A549 (cell line): ENCODE data around the gene PLCB4.

Experiments
- CBX2 ChIP-seq: fragments of 200-600 bp; sonication (generic); IDR thresholded peaks from 2 replicates; pipeline ENCODE4 v1.6.1; 2016; ENCODE audit warnings: low read depth, mild to moderate bottlenecking, borderline replicate concordance
- EP300 ChIP-seq, 2 experiments: fragments of >200 bp; sonication (Bioruptor Twin); formaldehyde crosslinking; IDR thresholded peaks; 2 replicates in 1 of 2; 3 replicates in 1 of 2; pipeline ENCODE4 v1.6.1; 2016 to 2017
- ESRRA ChIP-seq: fragments of 150-350 bp; IDR thresholded peaks from 2 replicates; pipeline ENCODE4 v1.6.1; 2014; ENCODE audit warnings: mild to moderate bottlenecking, low read length, borderline replicate concordance
- GATA3 ChIP-seq: IDR thresholded peaks from 2 replicates; pipeline ENCODE4 v1.6.1; 2012; ENCODE audit warnings: borderline replicate concordance
- KDM1A ChIP-seq: fragments of 200-600 bp; sonication (generic); IDR thresholded peaks from 2 replicates; pipeline ENCODE4 v1.6.1; 2016; ENCODE audit warnings: low read depth, mild to moderate bottlenecking
- MAFK ChIP-seq: fragments of 450-650 bp; IDR thresholded peaks from 2 replicates; pipeline ENCODE4 v1.6.1; 2014; ENCODE audit not compliant: partially characterized antibody
- NFE2L2 ChIP-seq: fragments of 150-350 bp; conservative IDR thresholded peaks from 2 replicates; pipeline ENCODE4 v1.6.1; 2014; ENCODE audit warnings: low read length
- POLR2A ChIP-seq: IDR thresholded peaks from 2 replicates; pipeline ENCODE4 v1.6.1; 2012; ENCODE audit warnings: mild to moderate bottlenecking, low read length
- SMC3 ChIP-seq: fragments of >200 bp; sonication (Bioruptor Twin); formaldehyde crosslinking; IDR thresholded peaks from 3 replicates; pipeline ENCODE4 v1.6.1; 2018; ENCODE audit warnings: inconsistent platforms
- SREBF2 ChIP-seq: fragments of 450-650 bp; IDR thresholded peaks from 2 replicates; pipeline ENCODE4 v1.6.1; 2014; ENCODE audit warnings: mild to moderate bottlenecking, moderate library complexity
- TF ChIP-seq, protein P1 (sequence below): fragments of >200 bp; sonication (Bioruptor Twin); formaldehyde crosslinking; IDR thresholded peaks from 3 replicates; pipeline ENCODE4 v1.5.1; 2016
- TF ChIP-seq, protein P2 (sequence below): IDR thresholded peaks from 2 replicates; pipeline ENCODE4 v1.6.1; 2012
- TF ChIP-seq, protein P3 (sequence below): fragments of 450-650 bp; IDR thresholded peaks from 2 replicates; pipeline ENCODE4 v1.6.1; 2014; ENCODE audit warnings: antibody characterized with exemption

DNA sequence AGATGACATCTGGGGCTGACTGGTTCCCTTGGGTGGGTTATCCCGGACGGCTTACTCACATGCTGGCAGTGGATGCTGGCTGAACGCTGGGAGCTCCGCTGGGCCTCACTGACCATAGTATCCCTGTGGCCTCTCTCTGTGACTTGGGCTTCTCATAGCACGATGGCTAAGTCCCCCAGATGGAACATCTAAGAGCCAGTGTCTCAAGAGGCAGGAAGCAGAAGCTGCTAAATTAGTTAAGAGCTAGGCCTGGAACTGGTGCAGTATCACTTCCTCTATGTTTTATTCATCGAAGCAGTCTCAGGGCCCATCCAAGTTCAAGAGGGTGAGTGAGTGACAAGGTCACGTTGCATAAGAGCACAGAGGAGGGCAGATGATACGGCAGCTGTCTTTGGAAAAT lies 329.0 kb downstream of the PLCB4 start:
- no peak for TF ChIP-seq POLR2A
- TF ChIP-seq, protein P1, sequence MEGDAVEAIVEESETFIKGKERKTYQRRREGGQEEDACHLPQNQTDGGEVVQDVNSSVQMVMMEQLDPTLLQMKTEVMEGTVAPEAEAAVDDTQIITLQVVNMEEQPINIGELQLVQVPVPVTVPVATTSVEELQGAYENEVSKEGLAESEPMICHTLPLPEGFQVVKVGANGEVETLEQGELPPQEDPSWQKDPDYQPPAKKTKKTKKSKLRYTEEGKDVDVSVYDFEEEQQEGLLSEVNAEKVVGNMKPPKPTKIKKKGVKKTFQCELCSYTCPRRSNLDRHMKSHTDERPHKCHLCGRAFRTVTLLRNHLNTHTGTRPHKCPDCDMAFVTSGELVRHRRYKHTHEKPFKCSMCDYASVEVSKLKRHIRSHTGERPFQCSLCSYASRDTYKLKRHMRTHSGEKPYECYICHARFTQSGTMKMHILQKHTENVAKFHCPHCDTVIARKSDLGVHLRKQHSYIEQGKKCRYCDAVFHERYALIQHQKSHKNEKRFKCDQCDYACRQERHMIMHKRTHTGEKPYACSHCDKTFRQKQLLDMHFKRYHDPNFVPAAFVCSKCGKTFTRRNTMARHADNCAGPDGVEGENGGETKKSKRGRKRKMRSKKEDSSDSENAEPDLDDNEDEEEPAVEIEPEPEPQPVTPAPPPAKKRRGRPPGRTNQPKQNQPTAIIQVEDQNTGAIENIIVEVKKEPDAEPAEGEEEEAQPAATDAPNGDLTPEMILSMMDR = no peak
- no peak for TF ChIP-seq SREBF2
- TF ChIP-seq KDM1A = no peak
- TF ChIP-seq, protein P2, sequence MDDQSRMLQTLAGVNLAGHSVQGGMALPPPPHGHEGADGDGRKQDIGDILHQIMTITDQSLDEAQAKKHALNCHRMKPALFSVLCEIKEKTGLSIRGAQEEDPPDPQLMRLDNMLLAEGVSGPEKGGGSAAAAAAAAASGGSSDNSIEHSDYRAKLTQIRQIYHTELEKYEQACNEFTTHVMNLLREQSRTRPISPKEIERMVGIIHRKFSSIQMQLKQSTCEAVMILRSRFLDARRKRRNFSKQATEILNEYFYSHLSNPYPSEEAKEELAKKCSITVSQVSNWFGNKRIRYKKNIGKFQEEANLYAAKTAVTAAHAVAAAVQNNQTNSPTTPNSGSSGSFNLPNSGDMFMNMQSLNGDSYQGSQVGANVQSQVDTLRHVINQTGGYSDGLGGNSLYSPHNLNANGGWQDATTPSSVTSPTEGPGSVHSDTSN = no peak
- TF ChIP-seq MAFK = no peak
- no peak for TF ChIP-seq NFE2L2
- TF ChIP-seq ESRRA = no peak
- TF ChIP-seq EP300 (IDR thresholded peaks at IDR 0.05) = no peak
- TF ChIP-seq, protein P3, sequence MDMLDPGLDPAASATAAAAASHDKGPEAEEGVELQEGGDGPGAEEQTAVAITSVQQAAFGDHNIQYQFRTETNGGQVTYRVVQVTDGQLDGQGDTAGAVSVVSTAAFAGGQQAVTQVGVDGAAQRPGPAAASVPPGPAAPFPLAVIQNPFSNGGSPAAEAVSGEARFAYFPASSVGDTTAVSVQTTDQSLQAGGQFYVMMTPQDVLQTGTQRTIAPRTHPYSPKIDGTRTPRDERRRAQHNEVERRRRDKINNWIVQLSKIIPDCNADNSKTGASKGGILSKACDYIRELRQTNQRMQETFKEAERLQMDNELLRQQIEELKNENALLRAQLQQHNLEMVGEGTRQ = no peak
- TF ChIP-seq SMC3 = no peak
- TF ChIP-seq CBX2 = no peak
- TF ChIP-seq GATA3 = no peak
